Glomerular endothelial cell (primary cell): ENCODE measurements around the gene TPCN1. TPM values are rescaled to one million over a fixed set of nuclear protein-coding genes. Genes with fewer than 3 reads are reported as not detected.

Experiments used
- DNase-seq: peaks from one replicate; pipeline ENCODE4 v3.0.0-alpha.2; 2011; ENCODE audit warnings: low read depth, low spot score; ENCODE audit errors: extremely low read depth
- total RNA-seq: library from RNA; depleted of rRNA; stranded (reverse); fragments of >200 nt; gene quantifications from 2 replicates; pipeline ENCODE4 v1.2.3, GENCODE V29; 2015

Gene TPCN1
- total RNA-seq, 1 donor from 2014 or later: 28.1 TPM

GRCh38 chr12:113278633-113279032 lies 57.4 kb downstream of the TPCN1 start:
- DNase-seq: no peak

- DNase-seq: no peak
These were observed 63.5 kb downstream of the TPCN1 start for GRCh38 chr12:113284751-113285150.

GRCh38 chr12:113285679-113286610 lies 64.7 kb downstream of the TPCN1 start:
- no peak for DNase-seq

GRCh38 chr12:113286712-113287111 lies 65.4 kb downstream of the TPCN1 start:
- DNase-seq: no peak

- DNase-seq: no peak
These were observed 66.1 kb downstream of the TPCN1 start for GRCh38 chr12:113287146-113287898.

GRCh38 chr12:113287899-113288282 lies 66.6 kb downstream of the TPCN1 start:
- no peak for DNase-seq

- DNase-seq: no peak
These were observed 68.1 kb downstream of the TPCN1 start for GRCh38 chr12:113289361-113289760.

- no peak for DNase-seq
These were observed 69.2 kb downstream of the TPCN1 start for GRCh38 chr12:113290506-113290905.

- no peak for DNase-seq
These were observed 70.3 kb downstream of the TPCN1 start for GRCh38 chr12:113291586-113291985.

GRCh38 chr12:113292091-113292490 lies 70.8 kb downstream of the TPCN1 start:
- no peak for DNase-seq

- no peak for DNase-seq
These were observed 71.3 kb downstream of the TPCN1 start for GRCh38 chr12:113292547-113292946.

GRCh38 chr12:113293100-113293499 lies 71.8 kb downstream of the TPCN1 start:
- no peak for DNase-seq

- DNase-seq: no peak
These were observed 74.8 kb downstream of the TPCN1 start for GRCh38 chr12:113295886-113296556.

GRCh38 chr12:113296557-113297213 lies 75.4 kb downstream of the TPCN1 start:
- DNase-seq: no peak

- no peak for DNase-seq
These were observed 75.9 kb downstream of the TPCN1 start for GRCh38 chr12:113297214-113297587.

- DNase-seq: no peak
These were observed 76.6 kb downstream of the TPCN1 start for GRCh38 chr12:113297621-113298471.

- no peak for DNase-seq
These were observed 77.2 kb downstream of the TPCN1 start for GRCh38 chr12:113298472-113298817.

GRCh38 chr12:113298861-113299545 lies 77.7 kb downstream of the TPCN1 start:
- DNase-seq: no peak

GRCh38 chr12:113299619-113300237 lies 78.5 kb downstream of the TPCN1 start:
- no peak for DNase-seq
